Measurements from ENCODE around the gene CLCN7.

DNA sequence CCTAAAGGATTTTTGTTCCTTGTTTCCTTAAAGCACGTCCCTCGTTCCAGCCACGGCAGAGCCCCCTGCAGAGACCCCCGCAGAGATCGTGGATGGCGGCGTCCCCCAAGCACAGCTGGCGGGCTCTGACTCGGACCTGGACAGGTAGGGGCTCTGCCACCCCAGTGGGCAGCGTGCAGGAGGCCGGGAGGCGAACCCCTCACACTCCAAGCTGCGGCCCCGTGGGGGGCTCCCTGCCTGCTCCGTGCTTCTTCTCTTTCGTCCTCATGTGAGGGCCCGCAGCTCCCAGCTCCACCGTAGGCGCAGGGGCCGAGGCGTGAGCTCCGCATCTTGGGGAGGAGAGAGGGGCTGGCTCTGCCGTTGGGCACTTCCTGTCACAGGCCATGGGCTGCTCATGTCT is 26.8 kb upstream of the CLCN7 start:
- TF ChIP-seq, protein P1, sequence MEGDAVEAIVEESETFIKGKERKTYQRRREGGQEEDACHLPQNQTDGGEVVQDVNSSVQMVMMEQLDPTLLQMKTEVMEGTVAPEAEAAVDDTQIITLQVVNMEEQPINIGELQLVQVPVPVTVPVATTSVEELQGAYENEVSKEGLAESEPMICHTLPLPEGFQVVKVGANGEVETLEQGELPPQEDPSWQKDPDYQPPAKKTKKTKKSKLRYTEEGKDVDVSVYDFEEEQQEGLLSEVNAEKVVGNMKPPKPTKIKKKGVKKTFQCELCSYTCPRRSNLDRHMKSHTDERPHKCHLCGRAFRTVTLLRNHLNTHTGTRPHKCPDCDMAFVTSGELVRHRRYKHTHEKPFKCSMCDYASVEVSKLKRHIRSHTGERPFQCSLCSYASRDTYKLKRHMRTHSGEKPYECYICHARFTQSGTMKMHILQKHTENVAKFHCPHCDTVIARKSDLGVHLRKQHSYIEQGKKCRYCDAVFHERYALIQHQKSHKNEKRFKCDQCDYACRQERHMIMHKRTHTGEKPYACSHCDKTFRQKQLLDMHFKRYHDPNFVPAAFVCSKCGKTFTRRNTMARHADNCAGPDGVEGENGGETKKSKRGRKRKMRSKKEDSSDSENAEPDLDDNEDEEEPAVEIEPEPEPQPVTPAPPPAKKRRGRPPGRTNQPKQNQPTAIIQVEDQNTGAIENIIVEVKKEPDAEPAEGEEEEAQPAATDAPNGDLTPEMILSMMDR (conservative IDR thresholded peaks at IDR 0.05), result no peak
- TF ChIP-seq EZH2 (IDR thresholded peaks at IDR 0.05; ENCODE audit: low read depth), result no peak

Data from PC-9 (cell line).